ENCODE results near the gene SERTAD1.

DNA sequence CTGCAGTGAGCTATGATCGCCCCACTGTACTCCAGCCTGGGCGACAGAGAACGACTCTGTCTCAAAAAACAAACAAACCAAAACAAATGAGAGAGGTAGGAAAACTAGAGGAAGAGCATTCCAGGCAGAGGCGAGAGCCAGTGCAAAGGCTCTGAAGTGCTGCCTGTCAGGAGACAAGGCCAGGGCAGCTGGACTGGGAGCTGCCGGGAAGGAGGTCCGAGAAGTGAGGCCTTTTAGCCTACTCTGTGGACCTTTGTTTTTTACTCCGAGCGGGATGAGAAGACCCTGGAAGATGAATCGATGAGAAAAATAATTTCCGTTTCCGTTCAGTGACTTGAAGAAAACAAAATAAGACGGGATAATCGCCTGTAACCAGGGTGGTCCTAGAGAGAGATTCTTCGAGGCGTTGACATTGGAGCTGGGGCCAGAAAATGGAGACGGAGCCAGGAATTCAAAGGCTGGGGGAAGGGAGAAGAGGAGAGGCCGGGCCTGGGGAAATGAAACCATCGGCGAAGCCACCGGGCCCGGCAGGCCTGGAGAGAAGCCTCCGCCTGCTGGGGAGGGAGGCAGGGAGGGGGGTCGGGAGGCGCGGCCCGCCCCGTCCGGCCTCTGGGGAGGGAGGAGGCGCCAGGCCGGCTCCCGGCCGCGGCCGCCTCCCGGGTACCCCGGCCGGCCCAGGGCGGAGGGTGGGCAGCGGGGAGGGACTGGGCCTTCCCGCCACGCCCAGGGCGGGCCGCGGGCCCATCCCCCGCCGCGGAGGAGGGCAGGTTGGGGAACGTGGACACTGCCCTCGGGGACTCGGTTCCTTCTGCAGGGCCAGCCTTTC, 7.8 kb upstream of the SERTAD1 start:
- TF ChIP-seq CTCF (IDR thresholded peaks at IDR 0.05) (no peak), EZH2 (IDR thresholded peaks at IDR 0.05) (no peak)

All from neural progenitor cell (in vitro differentiated cells).